Kidney epithelial cell (primary cell): ENCODE results near the gene RCCD1. TPM values are rescaled to one million over a fixed set of nuclear protein-coding genes. Genes with fewer than 3 reads are reported as not detected.

ENCODE experiments used
- DNase-seq: peaks from one replicate; pipeline ENCODE4 v3.0.0-alpha.2; 2010; ENCODE audit warnings: low read depth
- H3K27me3 ChIP-seq: 2 replicates; pipeline ENCODE4 v1.6.0; 2011; ENCODE audit warnings: low read length; ENCODE audit not compliant: control insufficient read depth, insufficient read depth
- H3K36me3 ChIP-seq: 2 replicates; pipeline ENCODE4 v1.5.1; 2011; ENCODE audit warnings: low read length; ENCODE audit not compliant: control insufficient read depth, insufficient read depth
- H3K4me3 ChIP-seq: 2 replicates; pipeline ENCODE4 v1.5.1; 2011; ENCODE audit warnings: low read depth, mild to moderate bottlenecking, control low read depth, low read length
- total RNA-seq: library from RNA; depleted of rRNA; stranded (reverse); fragments of >200 nt; gene quantifications from 2 replicates; pipeline ENCODE4 v1.2.3, GENCODE V29; 2015
- TF ChIP-seq, protein P1 (sequence below): IDR thresholded peaks from 2 replicates; pipeline ENCODE4 v1.5.1; 2011; ENCODE audit warnings: mild to moderate bottlenecking, moderate library complexity, low read length, control low read depth, inconsistent platforms; ENCODE audit not compliant: insufficient read depth, poor library complexity, severe bottlenecking

Gene RCCD1
- total RNA-seq, 1 donor from 2014 or later = 12.5 TPM

DNA sequence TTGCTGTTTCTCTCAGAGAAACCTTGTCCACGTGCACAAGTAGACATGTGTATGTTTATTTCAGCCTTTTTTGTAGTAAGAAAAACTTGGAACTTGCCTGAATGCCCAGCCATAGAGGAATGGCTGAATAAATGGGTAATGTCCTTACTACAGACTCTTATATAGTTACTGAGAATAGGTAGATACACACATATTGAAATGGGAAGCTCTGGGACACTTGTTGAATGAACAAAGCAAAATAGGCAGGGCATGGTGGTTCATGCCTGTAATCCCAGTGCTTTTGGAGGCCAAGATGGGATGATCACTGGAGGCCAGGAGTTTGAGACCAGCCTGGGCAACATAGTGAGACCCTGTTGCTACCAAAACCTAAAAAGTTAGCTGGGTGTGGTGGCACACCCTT lies 17.9 kb upstream of the RCCD1 start:
- no peak for DNase-seq
- Histone ChIP-seq H3K4me3 (no peak overlapping the region), H3K27me3 (no peaks in the 10 kb centered on the region), H3K36me3 (peaks cover 4% of the 10 kb centered on the region)
- TF ChIP-seq, protein P1, sequence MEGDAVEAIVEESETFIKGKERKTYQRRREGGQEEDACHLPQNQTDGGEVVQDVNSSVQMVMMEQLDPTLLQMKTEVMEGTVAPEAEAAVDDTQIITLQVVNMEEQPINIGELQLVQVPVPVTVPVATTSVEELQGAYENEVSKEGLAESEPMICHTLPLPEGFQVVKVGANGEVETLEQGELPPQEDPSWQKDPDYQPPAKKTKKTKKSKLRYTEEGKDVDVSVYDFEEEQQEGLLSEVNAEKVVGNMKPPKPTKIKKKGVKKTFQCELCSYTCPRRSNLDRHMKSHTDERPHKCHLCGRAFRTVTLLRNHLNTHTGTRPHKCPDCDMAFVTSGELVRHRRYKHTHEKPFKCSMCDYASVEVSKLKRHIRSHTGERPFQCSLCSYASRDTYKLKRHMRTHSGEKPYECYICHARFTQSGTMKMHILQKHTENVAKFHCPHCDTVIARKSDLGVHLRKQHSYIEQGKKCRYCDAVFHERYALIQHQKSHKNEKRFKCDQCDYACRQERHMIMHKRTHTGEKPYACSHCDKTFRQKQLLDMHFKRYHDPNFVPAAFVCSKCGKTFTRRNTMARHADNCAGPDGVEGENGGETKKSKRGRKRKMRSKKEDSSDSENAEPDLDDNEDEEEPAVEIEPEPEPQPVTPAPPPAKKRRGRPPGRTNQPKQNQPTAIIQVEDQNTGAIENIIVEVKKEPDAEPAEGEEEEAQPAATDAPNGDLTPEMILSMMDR = no peak

DNA sequence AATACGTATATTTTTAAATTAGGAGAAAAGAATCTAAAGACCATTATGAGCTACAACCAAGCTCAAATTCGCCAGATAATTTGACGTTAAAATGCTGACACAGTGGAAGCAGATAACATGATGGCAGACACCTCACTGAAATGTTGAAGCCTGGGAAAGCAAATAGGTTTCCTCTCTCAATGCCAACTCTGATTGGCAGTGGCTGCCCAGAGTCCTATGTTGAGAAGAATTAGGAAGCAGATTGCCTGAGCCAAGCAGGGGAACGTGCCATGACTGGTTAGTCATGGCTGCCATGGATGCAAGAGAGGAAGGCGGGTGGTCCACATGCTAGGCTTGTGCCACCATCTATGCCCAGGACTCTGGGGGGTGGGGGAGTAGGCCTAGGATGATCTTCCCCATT lies 16.4 kb upstream of the RCCD1 start:
- no peaks in the 10 kb centered on the region for H3K27me3 ChIP-seq
- peaks cover 4% of the 10 kb centered on the region for H3K36me3 ChIP-seq
- no peak overlapping the region for H3K4me3 ChIP-seq
- no peak for DNase-seq
- TF ChIP-seq, protein P1 = no peak

DNA sequence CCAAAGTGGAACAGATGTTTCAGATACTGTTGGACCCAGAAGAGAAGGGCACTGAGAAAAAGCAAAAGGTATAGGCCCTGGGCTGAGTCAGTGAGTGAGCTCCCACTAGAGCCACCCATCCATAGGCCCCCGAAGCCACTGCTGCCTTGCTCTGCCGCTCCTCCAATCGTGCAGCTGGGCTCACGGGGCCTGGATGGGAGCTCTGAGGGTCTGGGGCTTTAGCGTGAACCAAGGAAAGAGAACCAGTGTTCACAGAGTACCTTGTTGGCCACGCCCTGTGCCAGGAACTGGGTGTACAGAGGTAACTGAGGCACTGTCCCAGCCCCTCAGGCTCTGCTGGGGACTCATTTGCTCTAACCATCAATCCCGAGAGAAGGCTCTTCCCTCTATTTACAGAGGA lies 14.9 kb upstream of the RCCD1 start:
- TF ChIP-seq, protein P1 = no peak
- Histone ChIP-seq H3K4me3 (no peak overlapping the region), H3K27me3 (no peaks in the 10 kb centered on the region), H3K36me3 (peaks cover 4% of the 10 kb centered on the region)
- DNase-seq = no peak

DNA sequence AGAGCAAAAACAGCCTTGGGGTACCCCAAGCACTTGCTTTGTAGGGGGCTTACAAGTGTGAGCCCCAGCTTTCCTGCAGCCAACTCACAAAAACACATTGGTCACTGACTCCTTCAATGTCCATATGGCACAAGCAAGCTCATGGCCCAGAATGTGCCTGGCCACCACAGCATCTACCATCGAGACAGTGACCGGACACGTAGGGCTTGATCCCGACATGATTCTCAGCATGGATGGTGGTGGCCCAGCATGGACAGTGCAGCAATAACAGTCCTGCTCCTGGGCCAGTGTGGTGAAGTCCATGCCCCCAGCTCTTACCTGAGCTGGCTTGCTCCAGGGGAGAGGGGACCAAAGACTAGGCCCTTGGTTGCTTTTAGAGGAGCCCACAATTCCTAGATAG lies 13.6 kb upstream of the RCCD1 start:
- no peak overlapping the region for H3K4me3 ChIP-seq
- peaks cover 4% of the 10 kb centered on the region for H3K36me3 ChIP-seq
- TF ChIP-seq, protein P1 = no peak
- H3K27me3 ChIP-seq = no peaks in the 10 kb centered on the region
- no peak for DNase-seq

DNA sequence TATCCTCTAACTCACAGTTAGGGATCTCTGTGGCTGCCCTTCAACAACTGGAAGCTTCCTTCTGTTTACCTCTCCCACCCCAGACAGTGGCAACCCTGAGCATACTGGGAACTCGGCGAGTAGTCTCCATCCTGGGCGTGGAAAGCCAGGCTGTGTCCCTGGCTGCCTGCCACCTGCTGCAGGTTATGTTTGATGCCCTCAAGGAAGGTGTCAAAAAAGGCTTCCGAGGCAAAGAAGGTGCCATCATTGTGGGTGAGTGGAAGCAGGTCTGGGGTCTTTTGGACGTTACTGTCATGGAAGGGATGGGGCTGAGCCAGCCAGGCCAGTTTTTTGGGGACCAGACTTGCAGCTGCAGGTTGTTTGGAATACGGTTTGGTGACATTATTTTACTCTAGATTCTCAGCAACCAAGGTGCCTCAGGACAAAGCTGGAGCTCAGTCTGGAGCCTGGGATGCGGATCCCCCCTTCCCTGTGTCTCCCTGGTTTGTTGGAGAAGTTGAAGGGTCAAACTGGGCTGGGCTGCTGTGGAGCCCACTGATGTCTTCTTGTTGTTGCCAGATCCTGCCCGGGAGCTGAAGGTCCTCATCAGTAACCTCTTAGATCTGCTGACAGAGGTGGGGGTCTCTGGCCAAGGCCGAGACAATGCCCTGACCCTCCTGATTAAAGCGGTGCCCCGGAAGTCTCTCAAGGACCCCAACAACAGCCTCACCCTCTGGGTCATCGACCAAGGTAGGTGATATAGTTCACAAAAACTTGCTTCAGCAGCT lies 12.1 kb upstream of the RCCD1 start:
- TF ChIP-seq, protein P1 = no peak
- peaks cover 6% of the 10 kb centered on the region for H3K36me3 ChIP-seq
- DNase-seq = no peak

DNA sequence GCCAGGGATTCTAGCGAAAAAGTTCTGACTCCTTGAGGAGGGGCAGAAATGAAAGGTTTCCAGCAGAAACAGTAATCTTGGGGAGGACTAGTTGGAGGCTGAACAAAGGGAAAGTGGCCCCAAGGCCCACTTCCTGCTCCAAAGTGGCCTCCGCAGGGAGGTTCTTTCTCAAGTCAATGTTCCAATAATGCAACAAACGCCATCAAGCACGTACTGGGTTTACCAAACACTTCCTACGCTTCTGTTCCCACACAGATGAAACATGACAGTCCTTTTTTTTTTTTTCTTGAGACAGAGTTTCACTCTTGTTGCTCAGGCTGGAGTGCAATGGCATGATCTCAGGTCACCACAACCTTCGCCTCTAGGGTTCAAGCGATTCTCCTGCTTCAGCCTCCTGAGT lies 9.6 kb upstream of the RCCD1 start:
- TF ChIP-seq, protein P1 = no peak
- Histone ChIP-seq H3K27me3 (no peaks in the 10 kb centered on the region), H3K4me3 (no peak overlapping the region), H3K36me3 (peaks cover 9% of the 10 kb centered on the region)
- DNase-seq = no peak

More for the DNA sequence above, 12.1 kb upstream of the RCCD1 start:
- H3K4me3 ChIP-seq = no peak overlapping the region
- no peaks in the 10 kb centered on the region for H3K27me3 ChIP-seq
